ENCODE data around the gene MITF. TPM values are rescaled to one million over a fixed set of nuclear protein-coding genes. Genes with fewer than 3 reads are reported as not detected.

Gene MITF
- total RNA-seq, 1 donor from 2014 or later, result 0.25 TPM

GRCh38 chr3:69724722-69725435, 14.4 kb upstream of the MITF start:
- Mint-ChIP-seq H3K36me3 (ENCODE audit: unreplicated experiment) (no peaks in the 10 kb centered on the region), H3K9me3 (ENCODE audit: unreplicated experiment) (no peaks in the 10 kb centered on the region), H3K4me3 (ENCODE audit: unreplicated experiment) (no peak overlapping the region), H3K4me1 (ENCODE audit: low read depth, unreplicated experiment) (no peaks in the 10 kb centered on the region), H3K27ac (ENCODE audit: unreplicated experiment) (no peak overlapping the region), H3K27me3 (ENCODE audit: unreplicated experiment) (no peaks in the 10 kb centered on the region)
- DNase-seq, result no peak
- no peak for TF ChIP-seq CTCF (IDR thresholded peaks at IDR 0.05; ENCODE audit: partially characterized antibody, unreplicated experiment)

- Mint-ChIP-seq H3K4me3 (ENCODE audit: unreplicated experiment) (no peak overlapping the region), H3K9me3 (ENCODE audit: unreplicated experiment) (no peaks in the 10 kb centered on the region), H3K36me3 (ENCODE audit: unreplicated experiment) (no peaks in the 10 kb centered on the region), H3K4me1 (ENCODE audit: low read depth, unreplicated experiment) (no peaks in the 10 kb centered on the region), H3K27me3 (ENCODE audit: unreplicated experiment) (no peaks in the 10 kb centered on the region), H3K27ac (ENCODE audit: unreplicated experiment) (no peak overlapping the region)
- no peak for TF ChIP-seq CTCF (IDR thresholded peaks at IDR 0.05; ENCODE audit: partially characterized antibody, unreplicated experiment)
- no peak for DNase-seq
These were observed 13.2 kb upstream of the MITF start for GRCh38 chr3:69725994-69726571.

- Mint-ChIP-seq H3K4me1 (ENCODE audit: low read depth, unreplicated experiment) (no peaks in the 10 kb centered on the region), H3K4me3 (ENCODE audit: unreplicated experiment) (no peak overlapping the region), H3K9me3 (ENCODE audit: unreplicated experiment) (no peaks in the 10 kb centered on the region), H3K27ac (ENCODE audit: unreplicated experiment) (no peak overlapping the region), H3K27me3 (ENCODE audit: unreplicated experiment) (no peaks in the 10 kb centered on the region), H3K36me3 (ENCODE audit: unreplicated experiment) (no peaks in the 10 kb centered on the region)
- TF ChIP-seq CTCF (IDR thresholded peaks at IDR 0.05; ENCODE audit: partially characterized antibody, unreplicated experiment), result no peak
- no peak for DNase-seq
These were observed 9.9 kb upstream of the MITF start for GRCh38 chr3:69729147-69729919.

GRCh38 chr3:69731080-69731479, 8.2 kb upstream of the MITF start:
- no peak for DNase-seq
- TF ChIP-seq CTCF (IDR thresholded peaks at IDR 0.05; ENCODE audit: partially characterized antibody, unreplicated experiment), result no peak
- Mint-ChIP-seq H3K4me1 (ENCODE audit: low read depth, unreplicated experiment) (no peaks in the 10 kb centered on the region), H3K27ac (ENCODE audit: unreplicated experiment) (no peak overlapping the region), H3K9me3 (ENCODE audit: unreplicated experiment) (no peaks in the 10 kb centered on the region), H3K27me3 (ENCODE audit: unreplicated experiment) (no peaks in the 10 kb centered on the region), H3K36me3 (ENCODE audit: unreplicated experiment) (no peaks in the 10 kb centered on the region), H3K4me3 (ENCODE audit: unreplicated experiment) (no peak overlapping the region)

- no peak overlapping the region for H3K27ac Mint-ChIP-seq (ENCODE audit: unreplicated experiment)
- H3K4me1 Mint-ChIP-seq (ENCODE audit: low read depth, unreplicated experiment), result peaks cover 4% of the 10 kb centered on the region
- no peak for DNase-seq
- H3K4me3 Mint-ChIP-seq (ENCODE audit: unreplicated experiment), result no peak overlapping the region
- TF ChIP-seq CTCF (IDR thresholded peaks at IDR 0.05; ENCODE audit: partially characterized antibody, unreplicated experiment), result no peak
- H3K9me3 Mint-ChIP-seq (ENCODE audit: unreplicated experiment), result peaks cover 1% of the 10 kb centered on the region
- peaks cover 4% of the 10 kb centered on the region for H3K27me3 Mint-ChIP-seq (ENCODE audit: unreplicated experiment)
- no peaks in the 10 kb centered on the region for H3K36me3 Mint-ChIP-seq (ENCODE audit: unreplicated experiment)
These were observed 3.4 kb upstream of the MITF start for GRCh38 chr3:69735893-69736292.
